ENCODE results near the gene ZFAND6.

GRCh38 chr15:80068578-80068977 lies 9.1 kb downstream of the ZFAND6 start:
- TF ChIP-seq CTCF (conservative IDR thresholded peaks at IDR 0.05 in 1 of 2, IDR thresholded peaks at IDR 0.05 in 1 of 2; ENCODE audit: low read depth in 1 of 2, low read length in 2 of 2) (no peak), EZH2 (IDR thresholded peaks at IDR 0.05; ENCODE audit: low read length, missing control alignments) (no peak)
